GM18502 (cell line): Measurements from ENCODE around the gene TPH1.
A peak's percentile ranks its signal among the peaks of the same experiment; 100 is the strongest.
"Not testable (repeated sequence)": the region's sequence is repeated elsewhere in the genome, so short reads cannot be mapped to it uniquely, and the experiment has no call there.

Experiments used
- ATAC-seq: cut with Tn5 transposase; IDR thresholded peaks from one replicate; pipeline ENCODE4 v1.9.1; 2021; ENCODE audit warnings: mild to moderate bottlenecking; ENCODE audit not compliant: unreplicated experiment, poor library complexity

TPH1 gene

GRCh38 chr11:18027475-18027874 is 18.6 kb downstream of the TPH1 start:
- ATAC-seq = no peak

- no peak for ATAC-seq
Measured at GRCh38 chr11:18022419-18022818, 23.6 kb downstream of the TPH1 start.

- no peak for ATAC-seq
Measured at GRCh38 chr11:18019650-18020049, 26.4 kb downstream of the TPH1 start.

- no peak for ATAC-seq
Measured at GRCh38 chr11:18016789-18017188, 29.3 kb downstream of the TPH1 start.

- no peak for ATAC-seq
Measured at GRCh38 chr11:18014876-18015275, 31.2 kb downstream of the TPH1 start.

- ATAC-seq = no peak
Measured at GRCh38 chr11:18013790-18014507, 32.1 kb downstream of the TPH1 start.

GRCh38 chr11:18012906-18013781 is 32.9 kb downstream of the TPH1 start, which contains the start of gene SERGEF:
Gene SERGEF, minus strand, starts transcription at chr11:18013047. Its CDS starts 37 bp downstream, at chr11:18013010.
- peak; percentile 97 for ATAC-seq

GRCh38 chr11:18012122-18012905 is 33.8 kb downstream of the TPH1 start:
- no peak for ATAC-seq

GRCh38 chr11:18011633-18012032 is 34.4 kb downstream of the TPH1 start:
- no peak for ATAC-seq

GRCh38 chr11:18010977-18011586 is 35.0 kb downstream of the TPH1 start:
- no peak for ATAC-seq

GRCh38 chr11:18010121-18010670 is 35.9 kb downstream of the TPH1 start:
- no peak for ATAC-seq

- ATAC-seq = no peak
Measured at GRCh38 chr11:18005376-18006129, 40.5 kb downstream of the TPH1 start.

GRCh38 chr11:18001191-18001590 is 44.9 kb downstream of the TPH1 start:
- ATAC-seq = no peak

GRCh38 chr11:18000760-18001159 is 45.3 kb downstream of the TPH1 start:
- no peak for ATAC-seq

- ATAC-seq = not testable (repeated sequence)
Measured at GRCh38 chr11:18000128-18000527, 45.9 kb downstream of the TPH1 start.
